HepG2 (cell line): ENCODE measurements around the gene PTPN2. TPM values are rescaled to one million over a fixed set of nuclear protein-coding genes. Genes with fewer than 3 reads are reported as not detected.
A peak's percentile ranks its signal among the peaks of the same experiment; 100 is the strongest.

Experiments used
- ATAC-seq: fragments of 200-7000 bp; cut with Tn5 transposase; 3 replicates; pipeline ENCODE4 v1.9.1; 2020; ENCODE audit warnings: mild to moderate bottlenecking, moderate library complexity
- BruUV-seq: library from RNA; stranded (reverse); fragments of 400-500 nt; replicated peaks from 2 replicates; lab custom pipeline; 2021; lab: Mats Ljungman, UMichigan
- CTCF ChIA-PET: fragments of 300-600 bp; formaldehyde crosslinking; extraction: SDS; loops from one replicate; lab custom pipeline; 2021; ENCODE audit warnings: low total read pairs, inconsistent platforms, low intra/inter-chr PET ratio; lab: Yijun Ruan, JAX
- POLR2A ChIA-PET: fragments of 350-600 bp; sonication (Branson Sonifier 250); formaldehyde crosslinking; loops from one replicate; lab custom pipeline; 2020; ENCODE audit warnings: antibody characterized with exemption, inconsistent platforms; lab: Yijun Ruan, JAX
- DNase-seq: peaks from one replicate; pipeline ENCODE4 v3.0.0-alpha.2; 2015; ENCODE audit warnings: low spot score
- FAIRE-seq: peaks from 3 replicates; lab custom pipeline; 2011; peaks lifted over from hg19 to GRCh38; lab: Jason Lieb, UNC
- H2AFZ ChIP-seq: one replicate; pipeline ENCODE4 v1.6.1; 2011; ENCODE audit warnings: low read length, inconsistent platforms
- H3K27ac ChIP-seq: fragments of 300-600 bp; 3 replicates; pipeline ENCODE4 v1.8.0; 2011; ENCODE audit warnings: mixed run types, mild to moderate bottlenecking, mixed read lengths, low read length, inconsistent platforms; ENCODE audit not compliant: insufficient read depth; ENCODE audit errors: extremely low read length
- H3K27me3 ChIP-seq, 2 experiments: fragments of 200-600 bp in 1 of 2; 2 replicates in 1 of 2; 3 replicates in 1 of 2; pipeline versions ENCODE4 v1.6.0 to v1.8.0; 2011; ENCODE audit warnings: low read length in 2 of 2, mild to moderate bottlenecking in 2 of 2, moderate library complexity in 2 of 2, inconsistent platforms in 1 of 2; ENCODE audit not compliant: insufficient read depth in 2 of 2, control insufficient read depth in 1 of 2
- H3K36me3 ChIP-seq, 2 experiments: fragments of 200-600 bp in 1 of 2; replicated peaks in 1 of 2; 2 replicates in 1 of 2; 3 replicates in 1 of 2; pipeline versions ENCODE4 v1.5.1 to v1.8.0; 2011; ENCODE audit warnings: low read length in 2 of 2, inconsistent platforms in 1 of 2; ENCODE audit not compliant: insufficient read depth in 2 of 2, control insufficient read depth in 1 of 2
- H3K4me1 ChIP-seq: 2 replicates; pipeline ENCODE4 v1.5.1; 2012; ENCODE audit warnings: low read length, inconsistent platforms; ENCODE audit not compliant: insufficient read depth
- H3K4me2 ChIP-seq: 2 replicates; pipeline ENCODE4 v1.6.0; 2011; ENCODE audit warnings: low read depth, low read length, inconsistent platforms
- H3K4me3 ChIP-seq, 3 experiments: fragments of 200-600 bp in 1 of 3; sonication (generic), shearing (Covaris generic) in 1 of 3; replicated peaks in 1 of 3; 2 replicates each; pipeline ENCODE4 v1.5.1; 2011 to 2016; ENCODE audit warnings: low read length in 3 of 3, inconsistent platforms in 2 of 3, low read depth in 2 of 3, mild to moderate bottlenecking in 2 of 3, control low read depth in 1 of 3, mixed read lengths in 1 of 3; ENCODE audit not compliant: insufficient read depth in 1 of 3
- H3K79me2 ChIP-seq: one replicate; pipeline ENCODE4 v1.6.1; 2011; ENCODE audit warnings: low read length, inconsistent platforms; ENCODE audit not compliant: insufficient read depth
- H3K9ac ChIP-seq: 2 replicates; pipeline ENCODE4 v1.6.0; 2011; ENCODE audit warnings: mild to moderate bottlenecking, low read depth, low read length, inconsistent platforms; ENCODE audit not compliant: insufficient read depth
- H3K9me3 ChIP-seq: 2 replicates; pipeline ENCODE4 v1.5.1; 2012; ENCODE audit warnings: mild to moderate bottlenecking, low read length
- H4K20me1 ChIP-seq: 2 replicates; pipeline ENCODE4 v1.6.0; 2011; ENCODE audit warnings: inconsistent platforms, mild to moderate bottlenecking, low read length, moderate library complexity; ENCODE audit not compliant: insufficient read depth
- CREM ChIP-seq, 2 experiments: sonication (generic) in 1 of 2; formaldehyde crosslinking in 1 of 2; IDR thresholded peaks; 2 replicates each; pipeline versions ENCODE4 v1.4.0 to v1.6.1; 2016 to 2020; ENCODE audit warnings: antibody characterized with exemption in 1 of 2, mild to moderate bottlenecking in 1 of 2, missing genetic modification reagents in 1 of 2
- HOXA5 ChIP-seq: sonication (generic); formaldehyde crosslinking; IDR thresholded peaks from 2 replicates; pipeline ENCODE4 v1.4.0; 2020; ENCODE audit warnings: missing genetic modification reagents
- SAP130 ChIP-seq: IDR thresholded peaks from 2 replicates; pipeline ENCODE4 v1.6.1; 2016; ENCODE audit warnings: low read depth
- THAP8 ChIP-seq: sonication (generic); formaldehyde crosslinking; IDR thresholded peaks from 2 replicates; pipeline ENCODE4 v1.5.1; 2020; ENCODE audit warnings: missing genetic modification reagents, mild to moderate bottlenecking, borderline replicate concordance
- WIZ ChIP-seq: sonication (generic); formaldehyde crosslinking; IDR thresholded peaks from 2 replicates; pipeline ENCODE4 v1.5.1; 2020; ENCODE audit warnings: mild to moderate bottlenecking, missing genetic modification reagents
- ZNF274 ChIP-seq: sonication (generic); formaldehyde crosslinking; IDR thresholded peaks from 2 replicates; pipeline ENCODE4 v1.5.1; 2020; ENCODE audit warnings: mild to moderate bottlenecking, missing genetic modification reagents
- WGBS: methylation state at CpG from one replicate; pipeline ENCODE4 v1.1.6; 2017; ENCODE audit warnings: low lambda C conversion rate; 5-methylcytosine and 5-hydroxymethylcytosine counted together
- in situ Hi-C: cut with HindIII; loops from 2 replicates; pipeline ENCODE4 v1.10.0; 2017; ENCODE audit warnings: low pct_unique_long_range_greater_than_20kb; ENCODE audit not compliant: extremely low pct_ligation_motif_present
- intact Hi-C: fragments of 100-400 bp; cut with micrococcal nuclease; formaldehyde crosslinking; loops from one replicate; pipeline ENCODE4 v1.10.0; 2022; ENCODE audit not compliant: unreplicated experiment
- polyA plus RNA-seq, 8 experiments: library from polyadenylated mRNA; depleted of rRNA in 3 of 8; stranded (reverse) in 7 of 8; unstranded in 1 of 8; fragments of >200 nt; fragmentation: Illumina TruSeq in 4 of 8; extraction: Trizol in 4 of 8; gene quantifications; 2 replicates each; pipeline versions ENCODE4 v1.2.1 to v1.2.3, GENCODE V29; 2011 to 2016; ENCODE audit warnings: low read depth in 4 of 8, missing spikeins in 1 of 8, mixed read lengths in 1 of 8; ENCODE audit not compliant: insufficient read depth in 1 of 8
- total RNA-seq, 5 experiments: library from RNA; depleted of rRNA; stranded (reverse); fragments of >200 nt; fragmentation: Illumina TruSeq; extraction: Trizol; gene quantifications; 2 replicates each; pipeline ENCODE4 v1.2.3, GENCODE V29; 2016; ENCODE audit warnings: low read depth in 1 of 5

The PTPN2 gene
- total and polyA plus RNA-seq, 2 of the 13 experiments (the other 11 are each of a cell fraction or from before 2014, with no cell fraction given) = 24.9 to 41.5 TPM

- no peaks in the 10 kb centered on the region for H4K20me1 ChIP-seq
- H3K4me3 ChIP-seq = peak overlapping the region; percentile 72 to 94 (median 83)
- BruUV-seq = no TSS peak
- H3K36me3 ChIP-seq = no peaks in the 10 kb centered on the region; a peak in 1 of 5 replicates
- peaks cover 55% of the 10 kb centered on the region for H3K79me2 ChIP-seq
- peak overlapping the region; percentile 96 for H3K9ac ChIP-seq
- DNase-seq (no peak), FAIRE-seq (peak; percentile 51), ATAC-seq (no peak)
- peak overlapping the region; percentile 99 for H3K27ac ChIP-seq
- H3K9me3 ChIP-seq = no peaks in the 10 kb centered on the region
- H2AFZ ChIP-seq = no peak overlapping the region
- CTCF ChIA-PET = no interaction called here
- peak overlapping the region; percentile 81 for H3K4me2 ChIP-seq
- peaks cover 63% of the 10 kb centered on the region for H3K4me1 ChIP-seq
- intact Hi-C loops = no loop called here
- POLR2A ChIA-PET = interaction anchor here (0.6 to 2.2 kb wide), 42 partner anchors 7 to 604 kb away, joined by 3 to 33 read pairs (median 4); partner anchors contain the start of genes AFG3L2, CEP192, CEP76 and PSMG2
- 6% methylated on average over 22 of the region's 22 CpGs for WGBS
- no peaks in the 10 kb centered on the region; a peak in 1 of 5 replicates for H3K27me3 ChIP-seq
- TF ChIP-seq ZNF274 (CRISPR knock-in tag) = 0 out of 2 replicates have a peak, but pooled peaks have one; percentile 6
- no peak for TF ChIP-seq CREM (IDR thresholded peaks at IDR 0.05)
- no peak for TF ChIP-seq CREM (CRISPR knock-in tag; IDR thresholded peaks at IDR 0.05)
- 0 out of 2 replicates have a peak, but pooled peaks have one; percentile 6 for TF ChIP-seq WIZ
- peak; percentile 12; the same call in 1 of the 2 replicates for TF ChIP-seq SAP130
- no peak for TF ChIP-seq THAP8 (CRISPR knock-in tag)
- TF ChIP-seq HOXA5 = 0 out of 2 replicates have a peak, but pooled peaks have one; percentile 5
- in situ Hi-C loops = no loop called here
These were observed 1.3 kb downstream of the PTPN2 start for GRCh38 chr18:12882453-12883371.
